Caco-2 (cell line): Measurements from ENCODE around the gene ST8SIA6. TPM values are rescaled to one million over a fixed set of nuclear protein-coding genes. Genes with fewer than 3 reads are reported as not detected.

Experiments used
- BruUV-seq: library from RNA; stranded (reverse); fragments of 400-500 nt; replicated peaks from 2 replicates; lab custom pipeline; 2021; lab: Mats Ljungman, UMichigan
- CTCF ChIA-PET: fragments of 300-600 bp; sonication (Branson Sonifier 250); formaldehyde crosslinking; loops from one replicate; lab custom pipeline; 2022; ENCODE audit warnings: antibody characterized with exemption; lab: Charles Lee
- POLR2A ChIA-PET: fragments of 300-600 bp; sonication (Branson Sonifier 250); formaldehyde crosslinking; loops from one replicate; lab custom pipeline; 2022; ENCODE audit warnings: antibody characterized with exemption; lab: Charles Lee
- DNase-seq, 2 experiments: peaks; one replicate each; pipeline versions ENCODE4 v3.0.0 to v3.0.0-alpha.2; 2020 to 2022
- H3K27me3 ChIP-seq: replicated peaks from 2 replicates; pipeline ENCODE4 v1.6.0; 2011; ENCODE audit warnings: low read length; ENCODE audit not compliant: control insufficient read depth, insufficient read depth
- H3K36me3 ChIP-seq: 2 replicates; pipeline ENCODE4 v1.5.1; 2011; ENCODE audit warnings: low read length; ENCODE audit not compliant: control insufficient read depth, insufficient read depth
- H3K4me1 ChIP-seq: fragments of 250-450 bp; sonication (Bioruptor Pico); 2 replicates; pipeline ENCODE4 v1.5.1; 2020; ENCODE audit warnings: mild to moderate bottlenecking
- H3K4me3 ChIP-seq: 2 replicates; pipeline ENCODE4 v1.5.1; 2011; ENCODE audit warnings: low read depth, mild to moderate bottlenecking, control low read depth, low read length
- H3K9me3 ChIP-seq: fragments of 250-450 bp; sonication (Bioruptor Pico); 2 replicates; pipeline ENCODE4 v1.5.1; 2020; ENCODE audit warnings: mild to moderate bottlenecking, moderate library complexity
- H3K27ac Mint-ChIP-seq: one replicate; pipeline ENCODE4 v1.8.0; 2022; ENCODE audit warnings: mixed read lengths; ENCODE audit not compliant: unreplicated experiment
- H3K27me3 Mint-ChIP-seq: one replicate; pipeline ENCODE4 v1.8.0; 2022; ENCODE audit warnings: mixed read lengths; ENCODE audit not compliant: insufficient read depth, unreplicated experiment
- H3K36me3 Mint-ChIP-seq: one replicate; pipeline ENCODE4 v1.8.0; 2022; ENCODE audit warnings: mild to moderate bottlenecking, mixed read lengths; ENCODE audit not compliant: insufficient read depth, unreplicated experiment
- H3K4me1 Mint-ChIP-seq: one replicate; pipeline ENCODE4 v1.8.0; 2022; ENCODE audit warnings: low read depth, mixed read lengths; ENCODE audit not compliant: unreplicated experiment
- H3K4me3 Mint-ChIP-seq: one replicate; pipeline ENCODE4 v1.8.0; 2022; ENCODE audit warnings: mild to moderate bottlenecking, moderate library complexity, mixed read lengths; ENCODE audit not compliant: unreplicated experiment
- H3K9me3 Mint-ChIP-seq: one replicate; pipeline ENCODE4 v1.8.0; 2022; ENCODE audit warnings: mixed read lengths; ENCODE audit not compliant: unreplicated experiment
- intact Hi-C: fragments of 100-400 bp; cut with micrococcal nuclease; formaldehyde crosslinking; loops from one replicate; pipeline ENCODE4 v1.10.0; 2022; ENCODE audit not compliant: unreplicated experiment
- total RNA-seq: library from RNA; stranded (reverse); gene quantifications from 2 replicates; pipeline ENCODE4 v1.2.3, GENCODE V29; 2022
- TF ChIP-seq, protein P1 (sequence below), 2 experiments: fragments of 200-600 bp in 1 of 2; IDR thresholded peaks; 1 replicate in 1 of 2; 2 replicates in 1 of 2; pipeline versions ENCODE4 v1.5.1 to v1.8.0; 2011 to 2022; ENCODE audit warnings: antibody characterized with exemption in 1 of 2, control low read depth in 1 of 2, inconsistent platforms in 1 of 2, low read depth in 1 of 2, low read length in 1 of 2, mild to moderate bottlenecking in 1 of 2, moderate library complexity in 1 of 2; ENCODE audit not compliant: insufficient read depth in 1 of 2, severe bottlenecking in 1 of 2, unreplicated experiment in 1 of 2

The ST8SIA6 gene
- total RNA-seq, 1 experiment from 2014 or later: 0.16 TPM

GRCh38 chr10:17290226-17290625 lies 164.2 kb downstream of the ST8SIA6 start:
- H3K4me1 ChIP-seq: no peaks in the 10 kb centered on the region
- TF ChIP-seq, protein P1, sequence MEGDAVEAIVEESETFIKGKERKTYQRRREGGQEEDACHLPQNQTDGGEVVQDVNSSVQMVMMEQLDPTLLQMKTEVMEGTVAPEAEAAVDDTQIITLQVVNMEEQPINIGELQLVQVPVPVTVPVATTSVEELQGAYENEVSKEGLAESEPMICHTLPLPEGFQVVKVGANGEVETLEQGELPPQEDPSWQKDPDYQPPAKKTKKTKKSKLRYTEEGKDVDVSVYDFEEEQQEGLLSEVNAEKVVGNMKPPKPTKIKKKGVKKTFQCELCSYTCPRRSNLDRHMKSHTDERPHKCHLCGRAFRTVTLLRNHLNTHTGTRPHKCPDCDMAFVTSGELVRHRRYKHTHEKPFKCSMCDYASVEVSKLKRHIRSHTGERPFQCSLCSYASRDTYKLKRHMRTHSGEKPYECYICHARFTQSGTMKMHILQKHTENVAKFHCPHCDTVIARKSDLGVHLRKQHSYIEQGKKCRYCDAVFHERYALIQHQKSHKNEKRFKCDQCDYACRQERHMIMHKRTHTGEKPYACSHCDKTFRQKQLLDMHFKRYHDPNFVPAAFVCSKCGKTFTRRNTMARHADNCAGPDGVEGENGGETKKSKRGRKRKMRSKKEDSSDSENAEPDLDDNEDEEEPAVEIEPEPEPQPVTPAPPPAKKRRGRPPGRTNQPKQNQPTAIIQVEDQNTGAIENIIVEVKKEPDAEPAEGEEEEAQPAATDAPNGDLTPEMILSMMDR (IDR thresholded peaks at IDR 0.05; ENCODE audit: insufficient read depth in 1 of 2, low read depth in 1 of 2, low read length in 1 of 2, severe bottlenecking in 1 of 2, unreplicated experiment in 1 of 2): peak; percentile 60 to 80
- no peaks in the 10 kb centered on the region for H3K36me3 ChIP-seq
- POLR2A ChIA-PET: no interaction called here
- no peak overlapping the region for H3K4me3 ChIP-seq
- Mint-ChIP-seq H3K27me3 (peaks cover 14% of the 10 kb centered on the region), H3K4me3 (no peak overlapping the region), H3K9me3 (no peaks in the 10 kb centered on the region), H3K4me1 (peaks cover 6% of the 10 kb centered on the region), H3K36me3 (no peaks in the 10 kb centered on the region), H3K27ac (no peak overlapping the region)
- no peaks in the 10 kb centered on the region for H3K27me3 ChIP-seq
- DNase-seq: peak in 1 of 2 experiments; percentile 63
- CTCF ChIA-PET: interaction anchor here (0.5 to 1.7 kb wide), 6 partner anchors 119 to 510 kb away, joined by 3 to 7 read pairs (median 4); partner anchors contain the start of gene ST8SIA6
- no peaks in the 10 kb centered on the region for H3K9me3 ChIP-seq
- intact Hi-C loops: loop anchor here (1.0 kb wide), 4 partner anchors 98 to 309 kb away; no protein-coding TSS in a partner anchor
- BruUV-seq: no TSS peak

- Mint-ChIP-seq H3K4me1 (peaks cover 6% of the 10 kb centered on the region), H3K27me3 (peaks cover 14% of the 10 kb centered on the region), H3K27ac (no peak overlapping the region), H3K36me3 (no peaks in the 10 kb centered on the region), H3K4me3 (no peak overlapping the region), H3K9me3 (no peaks in the 10 kb centered on the region)
- H3K9me3 ChIP-seq: no peaks in the 10 kb centered on the region
- no peaks in the 10 kb centered on the region for H3K36me3 ChIP-seq
- H3K4me1 ChIP-seq: no peaks in the 10 kb centered on the region
- no peak overlapping the region for H3K4me3 ChIP-seq
- BruUV-seq: no TSS peak
- H3K27me3 ChIP-seq: no peaks in the 10 kb centered on the region
- TF ChIP-seq, protein P1 (IDR thresholded peaks at IDR 0.05; ENCODE audit: insufficient read depth in 1 of 2, low read depth in 1 of 2, low read length in 1 of 2, severe bottlenecking in 1 of 2, unreplicated experiment in 1 of 2): no peak
- POLR2A ChIA-PET: no interaction called here
- no peak for DNase-seq
- intact Hi-C loops: loop anchor here (1.0 kb wide), 4 partner anchors 99 to 310 kb away; no protein-coding TSS in a partner anchor
- CTCF ChIA-PET: interaction anchor here (0.5 to 1.7 kb wide), 6 partner anchors 119 to 510 kb away, joined by 3 to 7 read pairs (median 4); partner anchors contain the start of gene ST8SIA6
These were observed 164.6 kb downstream of the ST8SIA6 start for GRCh38 chr10:17289763-17290162.

- H3K36me3 Mint-ChIP-seq: no peaks in the 10 kb centered on the region
- H3K27ac Mint-ChIP-seq: no peak overlapping the region
- intact Hi-C loops: no loop called here
- H3K9me3 Mint-ChIP-seq: peaks cover 17% of the 10 kb centered on the region
- Histone ChIP-seq H3K27me3 (no peaks in the 10 kb centered on the region), H3K4me3 (no peak overlapping the region), H3K4me1 (no peaks in the 10 kb centered on the region), H3K9me3 (peaks cover 12% of the 10 kb centered on the region), H3K36me3 (no peaks in the 10 kb centered on the region)
- POLR2A ChIA-PET: no interaction called here
- no peak for DNase-seq
- no peak overlapping the region for H3K4me3 Mint-ChIP-seq
- no TSS peak for BruUV-seq
- CTCF ChIA-PET: interaction anchor here (0.6 kb wide), 1 partner anchor 981 kb away, joined by 3 read pairs; no protein-coding TSS in a partner anchor
- TF ChIP-seq, protein P1 (IDR thresholded peaks at IDR 0.05; ENCODE audit: insufficient read depth in 1 of 2, low read depth in 1 of 2, low read length in 1 of 2, severe bottlenecking in 1 of 2, unreplicated experiment in 1 of 2): no peak
- H3K27me3 Mint-ChIP-seq: peaks cover 17% of the 10 kb centered on the region
- H3K4me1 Mint-ChIP-seq: peaks cover 6% of the 10 kb centered on the region
These were observed 167.5 kb downstream of the ST8SIA6 start for GRCh38 chr10:17286562-17287550.
